H1 (cell line): ENCODE results near the gene TLE3. TPM values are rescaled to one million over a fixed set of nuclear protein-coding genes. Genes with fewer than 3 reads are reported as not detected.

Experiments
- CTCF ChIA-PET: fragments of 300-600 bp; sonication (Branson Sonifier 250); formaldehyde crosslinking; loops from one replicate; lab custom pipeline; 2021; ENCODE audit not compliant: partially characterized antibody; lab: Charles Lee
- POLR2A ChIA-PET: fragments of 300-600 bp; sonication (Branson Sonifier 250); formaldehyde crosslinking; loops from one replicate; lab custom pipeline; 2021; ENCODE audit warnings: inconsistent platforms; ENCODE audit not compliant: partially characterized antibody; lab: Charles Lee
- DNase-seq, 2 experiments: peaks; one replicate each; pipeline versions ENCODE4 v3.0.0 to v3.0.0-alpha.2; 2010 to 2022; ENCODE audit warnings: low spot score in 2 of 2, low read depth in 1 of 2, mixed read lengths in 1 of 2
- FAIRE-seq: peaks from 2 replicates; lab custom pipeline; 2011; peaks lifted over from hg19 to GRCh38; lab: Jason Lieb, UNC
- H2AFZ ChIP-seq: 2 replicates; pipeline ENCODE4 v1.8.1; 2012; ENCODE audit warnings: low read length, inconsistent platforms
- H2AK5ac ChIP-seq: 2 replicates; pipeline ENCODE4 v1.6.1; 2013; ENCODE audit warnings: low read depth, low read length
- H2BK120ac ChIP-seq: replicated peaks from 2 replicates; pipeline ENCODE3; 2013; ENCODE audit warnings: low read depth, low read length, inconsistent platforms
- H2BK12ac ChIP-seq: 2 replicates; pipeline ENCODE4 v1.6.1; 2013; ENCODE audit warnings: low read depth, low read length
- H2BK15ac ChIP-seq: 2 replicates; pipeline ENCODE4 v1.6.1; 2013; ENCODE audit warnings: low read length
- H2BK20ac ChIP-seq: 2 replicates; pipeline ENCODE4 v1.6.1; 2013; ENCODE audit warnings: low read length
- H2BK5ac ChIP-seq: 2 replicates; pipeline ENCODE4 v1.6.1; 2013; ENCODE audit warnings: low read depth, low read length
- H3K14ac ChIP-seq: 2 replicates; pipeline ENCODE4 v1.6.1; 2013; ENCODE audit warnings: inconsistent platforms; ENCODE audit not compliant: insufficient read length
- H3K18ac ChIP-seq: 2 replicates; pipeline ENCODE4 v1.6.1; 2013; ENCODE audit warnings: low read length; ENCODE audit errors: extremely low read depth
- H3K23ac ChIP-seq: 2 replicates; pipeline ENCODE4 v1.6.1; 2013; ENCODE audit warnings: inconsistent platforms; ENCODE audit not compliant: insufficient read length
- H3K23me2 ChIP-seq: 2 replicates; pipeline ENCODE4 v1.6.1; 2013; ENCODE audit warnings: low read depth, low read length
- H3K27ac ChIP-seq: 2 replicates; pipeline ENCODE4 v1.6.1; 2011; ENCODE audit warnings: low read depth, low read length, inconsistent platforms
- H3K27me3 ChIP-seq, 4 experiments: replicated peaks in 1 of 4; 1 replicate in 1 of 4; 2 replicates in 3 of 4; pipeline versions ENCODE4 v1.6.1 to v1.8.1; 2011 to 2013; ENCODE audit warnings: low read length in 3 of 4, mild to moderate bottlenecking in 3 of 4, inconsistent platforms in 2 of 4, mixed read lengths in 2 of 4, moderate library complexity in 1 of 4; ENCODE audit not compliant: control insufficient read depth in 3 of 4, insufficient read depth in 3 of 4; ENCODE audit errors: extremely low read depth in 1 of 4
- H3K36me3 ChIP-seq, 4 experiments: 2 replicates each; pipeline versions ENCODE4 v1.6.1 to v1.8.1; 2011 to 2013; ENCODE audit warnings: mild to moderate bottlenecking in 4 of 4, low read length in 3 of 4, moderate library complexity in 2 of 4, control low read depth in 1 of 4, inconsistent platforms in 1 of 4; ENCODE audit not compliant: insufficient read depth in 4 of 4, control insufficient read depth in 2 of 4
- H3K4ac ChIP-seq: replicated peaks from 2 replicates; pipeline ENCODE3; 2013; ENCODE audit warnings: low read length, low read depth, mixed read lengths, inconsistent platforms; ENCODE audit not compliant: insufficient read length
- H3K4me1 ChIP-seq, 4 experiments: replicated peaks in 1 of 4; 1 replicate in 1 of 4; 2 replicates in 3 of 4; pipeline versions ENCODE4 v1.6.1 to v1.8.1; 2011 to 2013; ENCODE audit warnings: low read length in 3 of 4, inconsistent platforms in 2 of 4, mixed read lengths in 1 of 4; ENCODE audit not compliant: insufficient read depth in 4 of 4, control insufficient read depth in 3 of 4
- H3K4me2 ChIP-seq, 2 experiments: 2 replicates each; pipeline versions ENCODE4 v1.6.1 to v1.8.1; 2011 to 2013; ENCODE audit warnings: low read depth in 2 of 2, low read length in 2 of 2, control low read depth in 1 of 2, inconsistent platforms in 1 of 2, mild to moderate bottlenecking in 1 of 2; ENCODE audit not compliant: insufficient read depth in 1 of 2
- H3K4me3 ChIP-seq, 4 experiments: fragments of 200-600, 300-600 bp in 1 of 4; sonication (generic), shearing (Covaris generic), sonication (Bioruptor Twin) in 1 of 4; 2 replicates each; pipeline versions ENCODE4 v1.5.1 to v1.8.1; 2011 to 2016; ENCODE audit warnings: low read length in 4 of 4, low read depth in 3 of 4, control low read depth in 2 of 4, inconsistent platforms in 2 of 4, mild to moderate bottlenecking in 2 of 4, mixed read lengths in 1 of 4, moderate library complexity in 1 of 4; ENCODE audit not compliant: insufficient read depth in 2 of 4; ENCODE audit errors: extremely low read depth in 1 of 4
- H3K56ac ChIP-seq: replicated peaks from 2 replicates; pipeline ENCODE3; 2013; ENCODE audit warnings: low read depth, mild to moderate bottlenecking, mixed read lengths, low read length, inconsistent platforms; ENCODE audit not compliant: insufficient read length
- H3K79me1 ChIP-seq: 2 replicates; pipeline ENCODE4 v1.6.1; 2013; ENCODE audit warnings: low read depth, low read length, control low read depth
- H3K79me2 ChIP-seq, 2 experiments: 2 replicates each; pipeline versions ENCODE4 v1.6.1 to v1.8.1; 2012 to 2013; ENCODE audit warnings: low read length in 2 of 2, mild to moderate bottlenecking in 2 of 2, inconsistent platforms in 1 of 2; ENCODE audit not compliant: insufficient read depth in 2 of 2, control insufficient read depth in 1 of 2
- H3K9ac ChIP-seq, 4 experiments: replicated peaks in 1 of 4; 1 replicate in 1 of 4; 2 replicates in 3 of 4; pipeline versions ENCODE4 v1.6.1 to v1.8.1; 2011 to 2013; ENCODE audit warnings: low read depth in 3 of 4, low read length in 3 of 4, control low read depth in 2 of 4, mild to moderate bottlenecking in 2 of 4, moderate library complexity in 2 of 4, inconsistent platforms in 1 of 4; ENCODE audit errors: extremely low read depth in 1 of 4
- H3K9me3 ChIP-seq, 2 experiments: 2 replicates each; pipeline versions ENCODE4 v1.6.1 to v1.8.1; 2012 to 2013; ENCODE audit warnings: mild to moderate bottlenecking in 2 of 2, moderate library complexity in 2 of 2, control low read depth in 1 of 2, inconsistent platforms in 1 of 2, low read depth in 1 of 2, low read length in 1 of 2, mixed read lengths in 1 of 2; ENCODE audit not compliant: insufficient read depth in 2 of 2
- H4K20me1 ChIP-seq, 2 experiments: replicated peaks in 1 of 2; 2 replicates each; pipeline versions ENCODE3 to v1.8.1; 2011 to 2013; ENCODE audit warnings: inconsistent platforms in 2 of 2, low read length in 2 of 2, mild to moderate bottlenecking in 1 of 2; ENCODE audit not compliant: insufficient read depth in 2 of 2, control insufficient read depth in 1 of 2
- H4K5ac ChIP-seq: 2 replicates; pipeline ENCODE4 v1.6.1; 2013; ENCODE audit warnings: low read length, low read depth, mixed read lengths, inconsistent platforms; ENCODE audit not compliant: insufficient read length
- H4K8ac ChIP-seq: 2 replicates; pipeline ENCODE4 v1.8.0; 2013; ENCODE audit warnings: mild to moderate bottlenecking, moderate library complexity, low read length, inconsistent platforms; ENCODE audit not compliant: insufficient read depth; ENCODE audit errors: extremely low read depth
- H4K91ac ChIP-seq: replicated peaks from 2 replicates; pipeline ENCODE3; 2013; ENCODE audit warnings: low read length, mixed read lengths, inconsistent platforms; ENCODE audit not compliant: insufficient read length
- SIN3A ChIP-seq, 2 experiments: IDR thresholded peaks in 1 of 2; conservative IDR thresholded peaks in 1 of 2; 2 replicates each; pipeline ENCODE4 v1.6.1; 2011 to 2012; ENCODE audit warnings: low read length in 2 of 2, improper control_type of control experiment in 1 of 2, low read depth in 1 of 2, mild to moderate bottlenecking in 1 of 2
- WGBS, 2 experiments: shearing (Covaris generic) in 1 of 2; methylation state at CpG; one replicate each; pipeline versions ENCODE4 v1.1.6 to v1.1.7; 2013 to 2015; ENCODE audit warnings: low lambda C conversion rate in 2 of 2, mixed read lengths in 2 of 2, inconsistent platforms in 1 of 2, low coverage in 1 of 2, missing lambda C conversion rate in 1 of 2; ENCODE audit not compliant: insufficient replicate concordance in 2 of 2, insufficient coverage in 1 of 2, insufficient read length in 1 of 2; ENCODE audit errors: extremely low coverage in 1 of 2, missing lambda C conversion rate in 1 of 2; 5-methylcytosine and 5-hydroxymethylcytosine counted together
- polyA plus RNA-seq, 7 experiments: library from polyadenylated mRNA; depleted of rRNA in 3 of 7; stranded (reverse) in 5 of 7; unstranded in 2 of 7; fragments of >200 nt in 5 of 7; fragments of 200-250 nt in 2 of 7; gene quantifications; 1 replicate in 5 of 7; 2 replicates in 1 of 7; 4 replicates in 1 of 7; pipeline versions ENCODE4 v1.2.1 to v1.2.3, GENCODE V29; 2011 to 2013; ENCODE audit warnings: missing spikeins in 2 of 7, mixed read lengths in 2 of 7
- total RNA-seq: library from RNA; stranded (reverse); fragmentation: NEBNext Ultra II Directional; extraction: Animal tissue kit (Norgen Biotek cat#: 25700); gene quantifications from 2 replicates; pipeline ENCODE4 v1.2.1, GENCODE V29; 2021

TLE3 gene
- total and polyA plus RNA-seq, 2 of the 8 experiments (the other 6 are each of a cell fraction or from before 2014, with no cell fraction given), result 25.1 to 61.2 TPM

DNA sequence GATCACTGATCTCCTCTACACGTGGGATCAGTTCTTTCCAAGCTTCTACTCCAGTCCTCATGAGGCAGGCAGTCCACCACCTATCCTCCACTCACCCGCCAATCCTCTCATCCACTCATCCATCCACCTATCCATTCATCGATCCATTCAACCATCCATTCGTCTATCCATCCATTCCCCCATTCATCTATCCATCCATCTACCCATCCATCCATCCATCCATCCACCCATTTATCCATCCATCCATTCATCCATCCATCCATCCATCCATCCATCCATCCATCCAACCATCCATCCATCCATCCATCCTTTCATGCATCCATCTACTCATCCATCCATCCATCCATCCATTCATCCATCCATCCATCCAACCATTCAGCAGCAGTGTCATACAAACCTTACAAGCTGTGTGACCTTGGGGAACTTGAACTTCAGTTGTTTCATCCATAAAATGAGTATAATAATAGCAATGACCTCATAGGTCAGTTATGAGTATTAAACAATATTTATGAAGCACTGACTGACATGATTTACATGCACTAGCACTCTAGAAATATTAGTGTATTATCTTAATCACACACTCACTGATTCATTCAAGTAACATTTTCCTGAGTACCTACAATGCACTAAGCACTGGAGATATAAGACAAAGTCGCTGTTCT, 55.0 kb downstream of the TLE3 start:
- DNase-seq (no peak), FAIRE-seq (no peak)
- no peak overlapping the region for H3K18ac ChIP-seq
- H3K79me2 ChIP-seq, result no peaks in the 10 kb centered on the region
- no peak overlapping the region for H3K14ac ChIP-seq
- H2BK12ac ChIP-seq, result no peak overlapping the region
- H3K4me2 ChIP-seq, result no peak overlapping the region
- no peak overlapping the region for H4K8ac ChIP-seq
- no peak overlapping the region for H4K91ac ChIP-seq
- H2BK15ac ChIP-seq, result no peak overlapping the region
- H2AFZ ChIP-seq, result no peak overlapping the region
- ChIA-PET POLR2A (interaction anchor here (0.8 to 1.2 kb wide), 4 partner anchors 16 to 55 kb away, joined by 3 to 4 read pairs (median 4); partner anchors contain the start of gene TLE3), CTCF (interaction anchor here (0.7 to 1.3 kb wide), 3 partner anchors 10 to 444 kb away, joined by 3 to 4 read pairs (median 3); no protein-coding TSS in a partner anchor)
- H3K9me3 ChIP-seq, result no peaks in the 10 kb centered on the region
- H2BK5ac ChIP-seq, result no peak overlapping the region
- no peak overlapping the region for H4K5ac ChIP-seq
- H3K4me3 ChIP-seq, result no peak overlapping the region
- H2BK120ac ChIP-seq, result no peak overlapping the region
- no peak overlapping the region for H2AK5ac ChIP-seq
- H3K4ac ChIP-seq, result no peak overlapping the region
- no peaks in the 10 kb centered on the region for H3K27me3 ChIP-seq
- WGBS, 2 experiments, result 87 to 100% methylated on average over 2 to 5 of the region's 5 CpGs
- H3K23me2 ChIP-seq, result peaks cover 7% of the 10 kb centered on the region; the same call in 1 of the 2 replicates
- no peak overlapping the region for H3K9ac ChIP-seq
- H3K23ac ChIP-seq, result no peak overlapping the region
- peak overlapping the region; percentile 85 for H3K56ac ChIP-seq
- no peaks in the 10 kb centered on the region for H3K79me1 ChIP-seq
- H3K36me3 ChIP-seq, result peaks cover 0 to 2% (median 0%) of the 10 kb centered on the region in 4 experiments; a peak in 1 of 8 replicates
- H2BK20ac ChIP-seq, result no peak overlapping the region
- H3K27ac ChIP-seq, result no peak overlapping the region
- peaks cover 0 to 5% (median under 1%) of the 10 kb centered on the region in 4 experiments; a peak in 3 of 7 replicates for H3K4me1 ChIP-seq
- peaks cover 0 to 1% of the 10 kb centered on the region in 2 experiments for H4K20me1 ChIP-seq
- TF ChIP-seq SIN3A (conservative IDR thresholded peaks at IDR 0.05 in 1 of 2, IDR thresholded peaks at IDR 0.05 in 1 of 2; ENCODE audit: low read depth in 1 of 2, low read length in 2 of 2), result no peak
